HK-2 (cell line): ENCODE data around the gene KIF25.
"Not testable (repeated sequence)": the region's sequence is repeated elsewhere in the genome, so short reads cannot be mapped to it uniquely, and the experiment has no call there.

Experiments used
- DNase-seq: peaks from one replicate; pipeline ENCODE4 v3.0.0-alpha.2; 2018; ENCODE audit not compliant: unreplicated experiment

The KIF25 gene

DNA sequence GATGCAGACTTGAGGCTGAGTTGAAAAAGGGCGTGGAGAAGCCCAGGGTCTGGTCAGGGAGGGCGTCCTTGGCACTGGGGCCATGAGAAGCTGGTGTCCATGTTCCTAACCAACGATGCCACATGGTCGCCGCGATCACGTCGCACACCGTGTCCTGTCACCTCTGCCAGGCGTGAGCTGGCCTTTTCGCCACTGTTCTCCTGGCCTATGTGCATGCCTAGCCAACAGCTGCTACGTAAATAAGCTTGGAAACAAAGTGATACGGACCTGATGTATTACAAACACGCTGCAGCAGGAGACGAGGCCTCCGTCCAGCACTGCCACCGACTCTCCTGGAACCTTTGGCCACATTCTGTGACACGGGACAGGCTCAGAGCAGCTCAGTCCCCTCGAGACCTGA is 22.0 kb upstream of the KIF25 start:
- DNase-seq, result no peak

DNA sequence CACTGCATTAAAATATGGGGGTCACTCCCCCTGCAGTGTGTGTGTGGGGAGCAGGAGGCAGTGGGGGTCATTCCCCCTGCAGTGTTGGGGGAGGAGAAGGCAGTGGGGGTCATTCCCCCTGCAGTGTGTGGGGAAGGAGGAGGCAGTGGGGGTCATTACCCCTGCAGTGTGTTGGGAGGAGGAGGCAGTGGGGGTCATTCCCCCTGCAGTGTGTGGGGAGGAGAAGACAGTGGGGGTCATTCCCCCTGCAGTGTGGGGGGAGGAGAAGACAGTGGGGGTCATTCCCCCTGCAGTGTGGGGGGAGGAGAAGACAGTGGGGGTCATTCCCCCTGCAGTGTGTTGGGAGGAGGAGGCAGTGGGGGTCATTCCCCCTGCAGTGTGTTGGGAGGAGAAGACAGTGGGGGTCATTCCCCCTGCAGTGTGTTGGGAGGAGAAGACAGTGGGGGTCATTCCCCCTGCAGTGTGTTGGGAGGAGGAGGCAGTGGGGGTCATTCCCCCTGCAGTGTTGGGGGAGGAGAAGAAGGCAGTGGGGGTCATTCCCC is 21.3 kb upstream of the KIF25 start:
- not testable (repeated sequence) for DNase-seq

DNA sequence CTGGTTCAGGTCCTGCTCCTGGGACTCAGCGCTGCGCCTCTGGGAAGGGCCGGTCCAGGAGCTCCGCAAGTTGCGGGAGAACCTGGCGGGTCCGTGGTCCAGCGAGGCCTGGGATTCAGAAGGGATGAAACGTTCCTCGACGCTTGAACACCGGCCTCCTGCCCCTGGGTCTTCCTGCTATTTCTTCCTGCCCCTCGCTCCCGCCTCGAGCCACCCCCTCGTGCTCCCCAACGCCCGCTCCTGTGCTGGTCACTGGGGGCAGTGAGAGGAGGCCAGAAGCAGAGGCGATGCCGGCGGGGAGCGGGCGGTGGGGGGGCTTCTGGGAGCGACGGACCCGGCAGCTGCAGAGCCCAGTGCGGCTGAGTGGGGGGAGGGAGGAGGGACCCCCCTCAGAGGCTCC is 20.8 kb upstream of the KIF25 start:
- DNase-seq, result no peak

DNA sequence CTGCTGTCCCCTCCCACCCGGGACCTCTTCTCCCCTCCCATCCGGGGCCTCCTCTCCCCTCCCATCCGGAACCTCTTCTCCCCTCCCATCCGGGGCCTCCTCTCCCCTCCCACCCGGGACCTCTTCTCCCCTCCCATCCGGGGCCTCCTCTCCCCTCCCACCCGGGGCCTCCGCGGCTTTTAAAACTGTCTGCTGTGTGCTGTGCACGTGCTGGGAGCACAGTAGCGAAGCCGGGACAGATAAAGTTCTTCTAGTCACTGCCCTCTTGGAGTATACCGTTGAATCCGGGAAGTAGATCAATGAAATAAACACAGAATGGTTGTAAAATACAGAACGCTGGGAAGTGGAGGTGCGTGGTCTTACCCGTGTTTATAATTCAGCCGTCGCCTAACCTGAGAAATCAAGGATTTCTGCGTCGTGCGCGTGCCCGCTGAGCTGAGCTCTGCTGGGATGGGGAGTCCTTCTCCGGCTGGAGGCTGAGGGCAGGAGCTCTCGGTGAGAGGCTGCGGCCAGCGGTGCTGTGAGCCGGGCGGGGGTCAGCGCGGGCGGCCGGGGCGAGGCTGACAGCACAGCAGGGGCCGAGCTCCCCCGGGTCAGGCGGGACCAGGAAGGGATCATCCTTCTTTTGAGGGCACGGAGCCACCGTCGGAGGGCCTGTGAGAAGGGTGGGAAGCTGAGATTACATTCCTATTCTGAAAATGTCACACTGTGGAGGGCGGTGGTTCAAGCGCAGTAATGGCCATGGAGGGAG is 19.6 kb upstream of the KIF25 start:
- no peak for DNase-seq

DNA sequence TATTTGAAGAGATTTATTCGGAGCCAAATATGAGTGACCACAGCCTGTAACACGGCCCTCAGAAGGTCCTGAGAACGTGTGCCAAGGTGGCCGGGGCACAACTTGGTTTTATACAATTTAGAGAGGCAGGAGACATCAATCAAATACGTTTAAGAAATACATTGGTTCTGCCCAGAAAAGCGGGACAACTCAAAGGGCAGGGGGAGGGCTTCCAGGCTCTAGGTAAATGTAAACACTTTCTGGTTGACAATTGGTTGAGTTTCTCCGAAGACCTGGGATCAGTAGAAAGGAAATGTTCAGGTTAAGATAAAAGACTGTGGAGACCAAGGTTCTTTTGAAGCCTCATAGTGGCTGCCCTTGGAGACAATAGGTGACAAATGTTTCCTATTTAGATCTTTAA is 18.9 kb upstream of the KIF25 start:
- no peak for DNase-seq

DNA sequence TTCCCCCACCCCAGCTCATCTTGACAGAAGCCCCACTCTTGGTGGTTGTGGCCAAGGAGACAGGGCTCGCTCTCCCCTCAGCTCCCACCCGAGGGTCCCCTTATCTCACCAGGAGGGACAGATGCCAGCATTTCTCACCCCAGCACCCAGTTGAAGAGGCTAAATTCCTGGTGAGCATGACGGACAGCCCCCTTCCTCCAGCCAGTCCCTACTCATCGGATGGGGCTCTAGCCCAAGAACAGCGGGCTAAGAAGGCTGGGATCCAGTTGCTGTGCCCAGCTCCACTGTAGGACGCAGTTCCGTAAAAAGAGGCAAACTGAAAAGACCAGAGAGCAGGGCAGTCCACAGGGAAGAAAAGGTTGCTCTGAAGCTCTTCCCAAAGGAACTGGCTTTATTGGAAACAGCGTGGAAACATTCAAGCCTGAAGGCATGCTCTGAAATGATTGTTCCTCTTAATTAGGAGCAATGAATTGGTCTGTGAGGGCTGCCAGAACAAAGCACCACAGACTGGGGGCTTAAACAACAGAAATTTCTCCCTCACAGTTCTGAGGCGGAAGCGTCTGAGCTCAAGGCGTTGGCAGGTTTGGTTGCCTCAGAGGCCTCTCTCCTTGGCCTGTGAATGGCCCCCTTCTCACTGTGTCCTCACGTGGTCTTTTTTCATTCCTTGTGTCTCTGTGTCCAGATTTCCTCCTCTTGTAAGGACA is 17.9 kb upstream of the KIF25 start:
- DNase-seq, result no peak

DNA sequence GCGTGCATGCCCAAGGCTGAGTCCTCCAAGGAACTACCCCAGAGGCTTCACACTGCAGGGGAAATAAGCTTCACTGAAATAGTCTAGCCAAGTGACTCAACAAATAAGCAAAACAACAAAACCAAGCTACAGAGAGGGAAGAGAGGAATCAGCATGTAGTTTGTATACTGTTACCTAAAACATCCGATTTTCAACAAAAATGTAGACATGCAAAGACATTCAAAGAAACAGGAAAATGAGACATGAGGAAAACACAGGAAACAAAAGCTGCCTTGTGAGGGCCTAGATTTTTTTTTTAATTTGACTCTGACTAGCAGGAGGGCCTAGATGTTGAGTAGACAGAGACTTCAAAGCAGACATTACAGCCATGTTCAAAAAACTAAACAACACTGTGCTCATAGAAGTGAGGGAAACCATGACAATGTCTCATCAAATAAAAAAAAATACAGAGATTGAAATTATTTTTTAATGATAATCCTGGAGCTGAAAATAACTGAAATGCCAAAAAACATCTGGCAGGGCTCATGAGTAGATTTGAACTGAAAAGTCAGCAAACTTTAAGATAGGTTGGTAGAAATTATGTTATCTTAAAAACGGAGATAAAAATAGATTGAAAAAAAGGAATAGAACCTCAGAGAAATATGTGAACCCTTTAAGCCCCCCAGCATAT is 16.4 kb upstream of the KIF25 start:
- no peak for DNase-seq

DNA sequence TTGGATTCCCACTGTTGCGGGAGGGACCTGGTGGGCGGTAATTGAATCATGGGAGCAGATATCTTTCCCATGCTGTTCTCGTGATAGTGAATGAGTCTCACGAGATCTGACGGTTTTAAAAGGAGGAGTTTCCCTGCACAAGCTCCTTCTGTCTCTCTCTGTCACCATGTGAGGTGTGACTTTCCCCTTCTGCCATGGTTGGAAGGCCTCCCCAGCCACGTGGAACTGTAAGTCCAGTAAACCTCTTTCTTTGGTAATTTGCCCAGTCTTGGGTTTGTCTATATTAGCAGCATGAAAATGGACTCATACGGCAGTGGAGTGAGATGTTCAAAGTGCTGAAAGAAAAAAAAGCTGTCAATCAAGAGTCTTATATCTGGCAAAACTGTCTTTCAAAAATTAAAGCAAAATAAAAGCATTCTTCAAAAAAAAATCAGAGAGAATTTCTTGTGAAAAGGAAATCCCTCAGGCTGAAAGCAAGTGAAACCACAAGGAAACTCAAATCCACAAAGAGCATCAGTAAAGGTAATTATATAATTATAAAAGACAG is 15.5 kb upstream of the KIF25 start:
- no peak for DNase-seq

DNA sequence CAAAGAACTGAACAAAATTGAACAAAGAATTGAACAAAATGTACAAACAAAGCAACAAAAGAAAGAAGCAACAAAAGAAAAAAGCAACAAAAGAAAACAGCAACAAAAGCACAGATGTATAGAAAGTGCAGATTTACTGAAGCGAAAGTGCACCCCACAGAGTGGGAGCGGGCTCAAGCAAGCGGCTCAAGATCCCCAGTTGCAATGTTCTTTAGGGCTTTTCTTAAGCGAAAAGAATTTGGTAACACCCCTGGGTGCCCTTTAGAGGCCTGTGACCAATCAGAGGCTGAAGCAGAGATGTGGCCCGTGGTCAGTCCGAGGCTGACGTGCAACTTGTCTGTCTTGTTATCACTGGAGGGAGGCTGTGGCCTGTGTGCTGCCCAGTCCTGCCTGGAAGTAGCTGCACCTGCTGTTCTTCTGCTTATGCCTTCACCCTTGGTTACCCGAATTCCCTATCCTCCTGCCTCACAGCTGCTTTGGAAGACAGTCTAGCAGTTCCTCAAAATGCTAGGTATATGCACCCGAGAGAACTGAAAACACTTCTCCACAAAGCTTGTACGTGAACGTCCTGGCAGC is 13.2 kb upstream of the KIF25 start:
- DNase-seq, result no peak

DNA sequence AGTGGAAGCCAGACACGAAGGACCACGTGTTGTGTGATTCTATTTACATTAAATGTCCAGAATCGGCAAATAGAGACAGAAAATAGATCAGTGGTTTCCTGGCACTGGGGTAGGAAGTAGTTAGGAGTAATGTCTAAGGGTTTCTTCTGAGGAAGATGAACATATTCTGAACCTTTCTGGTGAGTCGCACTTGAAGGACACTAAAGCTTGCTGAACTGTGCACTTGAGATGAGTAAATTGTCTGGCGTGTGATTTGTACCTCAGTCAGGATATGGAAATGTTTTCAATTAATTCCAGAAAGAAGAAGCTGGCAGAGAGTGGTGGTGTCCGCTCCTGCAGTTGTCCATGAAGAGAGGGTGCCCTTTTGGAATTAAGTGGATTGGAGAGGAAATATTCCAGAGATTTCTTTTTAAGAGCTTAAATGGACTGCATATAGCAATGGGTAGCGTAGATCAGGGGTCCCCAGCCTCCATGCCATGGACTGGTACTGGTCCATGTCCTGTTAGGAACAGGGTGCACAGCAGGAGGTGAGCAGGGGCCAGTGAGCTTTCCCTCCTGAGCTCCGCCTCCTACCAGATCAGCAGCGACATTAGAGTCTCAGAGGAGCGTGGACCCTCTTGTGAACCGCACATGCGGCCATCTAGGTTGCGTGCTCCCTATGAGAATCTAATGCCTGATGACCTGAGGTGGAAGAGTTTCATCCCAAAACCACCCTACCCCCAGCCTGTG is 12.4 kb upstream of the KIF25 start:
- DNase-seq, result no peak

DNA sequence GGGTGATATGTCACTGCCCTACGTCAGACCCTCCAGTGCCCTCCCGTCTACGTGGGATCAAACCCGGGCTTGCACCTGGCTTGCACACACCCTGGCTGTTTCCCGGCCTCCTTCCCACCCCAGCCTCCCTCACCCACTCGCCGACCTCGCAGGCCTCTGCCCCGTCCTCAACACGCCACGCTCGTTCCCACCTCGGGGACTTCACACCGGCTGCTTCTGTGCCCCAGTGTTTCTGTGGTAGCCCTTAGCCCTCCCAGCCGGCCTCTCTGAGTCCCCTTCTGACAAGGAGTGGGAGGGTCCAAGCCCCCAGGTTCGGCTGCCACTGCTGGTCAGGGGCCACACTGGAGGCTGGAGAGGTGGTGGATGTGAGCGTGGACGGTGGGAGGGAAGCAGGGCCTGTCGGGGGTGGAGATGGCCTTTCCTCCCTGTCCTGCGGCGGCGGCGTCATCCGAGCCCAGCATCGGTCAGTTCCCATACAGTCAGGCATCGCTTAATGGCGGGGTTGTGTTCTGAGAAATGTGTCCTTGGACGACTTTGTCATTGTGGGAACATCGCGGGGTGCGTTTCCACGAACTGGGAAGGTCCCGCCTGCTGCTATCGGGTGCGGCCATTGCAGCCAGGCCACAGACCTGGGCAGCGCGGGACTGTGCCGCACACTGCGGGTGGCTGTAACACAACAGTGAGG is 11.4 kb upstream of the KIF25 start:
- DNase-seq, result no peak

DNA sequence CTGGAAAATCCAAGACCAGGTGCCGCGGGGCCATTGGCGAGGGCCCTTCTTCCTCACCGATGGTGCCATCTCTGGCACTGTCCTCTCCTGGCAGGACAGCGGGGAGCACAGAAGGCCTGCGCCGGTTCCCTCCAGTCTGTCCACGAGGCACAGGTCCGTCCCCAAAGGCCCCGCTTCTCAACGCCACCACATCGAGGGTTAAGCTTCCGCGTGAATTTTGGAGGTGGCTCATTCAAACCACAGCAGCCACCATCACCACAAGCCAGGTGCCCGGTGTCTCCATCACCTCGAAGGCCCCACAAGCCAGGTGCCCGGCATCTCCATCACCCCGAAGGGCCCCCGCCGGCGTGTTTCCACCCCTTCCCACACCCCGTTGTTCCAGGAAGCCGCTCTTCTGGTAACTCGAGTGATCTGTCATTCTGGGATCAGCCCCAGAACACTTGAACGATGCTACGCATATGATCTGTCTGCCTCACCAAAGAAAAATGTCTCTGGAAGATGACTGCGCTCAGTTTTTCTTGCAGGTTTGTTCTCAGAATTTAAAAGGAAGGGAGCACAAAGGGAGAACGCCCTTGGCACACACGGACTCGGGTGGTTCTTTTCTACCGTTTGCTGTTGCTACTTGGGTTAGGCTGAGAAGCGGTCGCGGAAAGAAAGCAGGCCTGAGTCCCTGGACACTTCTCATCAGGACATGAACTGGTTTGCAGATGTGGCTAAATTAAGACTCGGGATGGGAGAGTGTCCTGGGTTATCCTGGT is 9.9 kb upstream of the KIF25 start:
- DNase-seq, result no peak

DNA sequence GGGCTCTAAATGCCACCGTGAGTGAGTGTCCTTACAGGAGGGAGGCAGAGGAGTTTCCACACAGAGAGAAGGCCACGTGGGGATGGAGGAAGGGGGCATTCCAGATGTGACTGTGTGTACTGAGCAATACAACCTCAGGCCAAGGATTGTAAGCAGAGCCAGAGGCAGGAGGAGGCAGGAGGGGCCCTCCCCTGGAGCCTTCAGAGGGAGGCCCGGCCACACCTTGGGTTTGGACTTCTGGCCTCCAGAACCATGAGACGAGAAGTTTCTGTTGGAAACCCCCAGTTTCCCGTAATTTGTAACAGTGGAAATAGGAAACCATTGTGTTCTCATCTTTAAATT is 9.3 kb upstream of the KIF25 start:
- DNase-seq, result no peak

DNA sequence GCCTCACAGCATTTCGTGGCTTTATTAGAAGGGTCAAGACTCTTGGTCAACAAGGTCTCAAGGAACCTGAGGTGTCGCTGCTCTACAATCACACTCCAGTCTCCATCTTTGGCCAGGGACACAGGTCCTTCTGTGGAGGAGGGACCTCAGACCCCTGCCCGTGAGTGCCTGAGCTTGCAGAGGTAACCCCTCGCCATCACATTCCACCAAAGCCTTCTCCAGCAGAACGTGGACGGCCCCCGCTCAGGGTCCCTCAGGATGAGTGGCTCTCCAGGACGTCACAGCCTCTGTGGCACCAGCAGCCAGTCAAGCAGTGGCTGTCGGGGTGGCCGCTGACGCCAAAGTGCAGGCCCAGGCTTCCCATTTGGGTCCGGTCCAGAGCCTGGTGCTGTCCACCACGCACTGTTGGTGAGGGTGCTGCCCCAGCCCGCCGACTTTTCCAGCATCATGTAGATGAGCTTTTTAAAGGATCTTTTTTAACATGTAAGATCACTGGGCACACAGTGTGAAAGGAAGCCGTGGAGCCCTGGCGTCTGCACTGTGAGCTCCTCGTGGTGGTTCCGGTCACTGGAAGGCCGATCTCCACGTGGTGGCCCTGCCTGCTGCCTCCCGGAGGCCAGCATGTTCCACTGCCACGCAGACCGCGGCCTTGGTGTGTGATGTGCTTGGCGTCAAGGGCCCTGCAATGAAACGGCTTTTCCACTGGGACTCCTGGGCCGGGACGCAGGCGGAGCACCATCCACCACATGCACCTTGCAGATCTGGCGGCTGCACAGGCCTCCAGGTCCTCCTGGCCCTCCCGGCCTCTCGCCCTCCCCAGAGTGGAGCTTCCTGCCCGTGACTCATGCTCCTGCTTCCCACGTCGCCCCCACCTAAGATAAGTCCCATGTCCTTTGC is 8.3 kb upstream of the KIF25 start:
- DNase-seq, result no peak

DNA sequence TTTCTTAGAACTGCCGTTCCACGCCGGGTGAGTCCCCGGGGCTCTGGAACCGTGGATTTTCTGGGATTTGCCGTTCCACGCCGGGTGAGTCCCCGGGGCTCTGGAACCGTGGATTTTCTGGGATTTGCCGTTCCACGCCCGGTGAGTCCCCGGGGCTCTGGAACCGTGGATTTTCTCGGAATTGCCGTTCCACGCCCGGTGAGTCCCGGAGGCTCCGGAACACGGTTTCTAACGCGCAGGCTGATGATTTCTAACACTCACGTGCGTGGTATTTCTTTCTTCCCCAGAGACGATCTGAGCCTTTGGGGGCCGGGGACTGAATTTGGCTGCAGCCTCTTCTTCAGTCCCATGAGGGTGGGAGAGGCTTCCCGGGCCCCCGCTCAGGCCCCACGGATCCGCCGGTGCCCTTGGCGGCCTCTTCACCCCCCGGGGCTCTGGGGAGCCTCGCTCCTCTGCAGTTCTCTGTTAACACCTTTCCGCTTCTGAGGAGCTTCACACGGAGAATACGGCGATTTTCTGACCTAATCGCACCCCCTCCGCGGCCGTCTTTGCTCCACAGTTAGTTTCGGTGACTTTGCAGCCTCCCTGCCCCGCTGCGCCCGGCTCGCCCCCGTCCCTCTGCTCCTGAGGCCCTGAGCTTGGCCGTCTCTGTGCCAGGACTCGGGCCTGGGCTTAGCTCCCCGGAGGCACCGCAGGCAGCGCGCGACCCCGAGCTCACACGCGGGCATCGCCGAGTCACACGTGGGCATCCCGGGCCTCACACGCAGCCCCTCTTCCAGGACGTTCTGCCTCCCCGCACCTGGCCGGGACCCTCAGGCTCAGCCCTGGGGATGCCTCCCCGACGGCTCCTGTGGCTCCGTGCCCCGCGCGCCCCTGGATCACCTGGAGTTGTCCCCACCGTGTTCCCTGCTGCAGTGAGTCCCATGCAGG is 7.2 kb upstream of the KIF25 start:
- no peak for DNase-seq

DNA sequence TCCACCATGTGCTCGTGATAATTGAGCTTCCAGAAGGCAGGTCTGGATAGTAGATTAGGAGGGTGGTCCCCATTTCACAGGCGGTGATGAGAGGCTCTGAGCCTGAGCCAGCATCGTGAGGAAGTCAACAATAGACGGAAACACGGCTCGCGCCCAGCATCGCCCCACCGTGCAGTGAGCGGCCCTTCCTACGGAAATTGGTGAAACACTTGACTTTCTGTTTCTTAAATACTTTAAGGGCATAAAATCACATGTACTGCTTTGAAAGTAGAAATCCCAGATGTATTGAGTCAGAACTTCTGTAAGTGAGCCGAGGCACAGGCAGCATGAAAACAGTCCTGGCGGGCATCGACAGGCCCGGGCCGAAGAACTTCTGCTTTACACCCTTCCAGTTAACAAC is 4.3 kb upstream of the KIF25 start:
- no peak for DNase-seq

DNA sequence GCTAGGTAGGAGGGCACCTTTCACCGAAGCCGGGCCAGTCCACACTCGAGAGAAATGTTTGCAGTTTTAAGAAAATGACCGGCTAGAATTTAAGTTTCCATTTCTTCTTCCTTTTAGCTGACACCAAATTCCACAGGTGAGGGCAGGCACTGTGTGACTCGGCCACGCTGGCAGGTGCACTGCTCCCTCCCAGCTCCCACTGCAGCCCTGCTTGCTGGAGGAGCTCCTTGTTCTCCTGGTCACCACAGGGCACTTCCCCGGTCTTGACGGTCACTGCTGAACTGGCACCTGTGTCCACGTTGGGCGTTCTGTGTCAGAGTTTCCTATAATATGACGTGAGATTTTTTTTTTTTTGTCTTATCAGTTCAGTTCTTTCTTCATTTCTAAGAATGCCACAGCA is 3.6 kb upstream of the KIF25 start:
- DNase-seq, result no peak

DNA sequence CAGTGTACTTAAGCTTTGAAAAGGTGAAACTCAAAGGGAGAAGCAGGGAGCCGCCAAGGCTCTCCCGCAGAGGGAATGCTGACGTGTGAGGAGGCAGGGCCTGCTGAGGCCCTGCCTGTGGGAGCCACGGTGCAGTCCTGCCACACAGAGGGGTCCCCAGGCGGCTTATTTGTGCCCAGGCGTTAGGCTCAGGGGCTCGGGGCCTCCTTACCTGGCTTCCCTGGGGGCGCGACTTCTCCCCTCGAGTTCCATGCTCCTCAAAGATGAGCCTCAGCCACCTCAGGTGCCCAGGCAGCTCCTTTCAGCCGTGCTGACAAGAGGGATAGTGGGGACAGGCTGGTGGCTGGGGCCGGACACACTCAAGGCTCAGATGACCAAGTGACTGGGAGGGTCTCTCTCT is 2.2 kb upstream of the KIF25 start:
- no peak for DNase-seq
